ENCODE results near the gene ATF6. TPM values are rescaled to one million over a fixed set of nuclear protein-coding genes. Genes with fewer than 3 reads are reported as not detected.
A peak's percentile ranks its signal among the peaks of the same experiment; 100 is the strongest.

The ATF6 gene
- total and polyA plus RNA-seq, 9 of the 15 experiments (the other 6 are each of a cell fraction or from before 2014, with no cell fraction given) = 11.7 to 32.4 (median 20.4) TPM

DNA sequence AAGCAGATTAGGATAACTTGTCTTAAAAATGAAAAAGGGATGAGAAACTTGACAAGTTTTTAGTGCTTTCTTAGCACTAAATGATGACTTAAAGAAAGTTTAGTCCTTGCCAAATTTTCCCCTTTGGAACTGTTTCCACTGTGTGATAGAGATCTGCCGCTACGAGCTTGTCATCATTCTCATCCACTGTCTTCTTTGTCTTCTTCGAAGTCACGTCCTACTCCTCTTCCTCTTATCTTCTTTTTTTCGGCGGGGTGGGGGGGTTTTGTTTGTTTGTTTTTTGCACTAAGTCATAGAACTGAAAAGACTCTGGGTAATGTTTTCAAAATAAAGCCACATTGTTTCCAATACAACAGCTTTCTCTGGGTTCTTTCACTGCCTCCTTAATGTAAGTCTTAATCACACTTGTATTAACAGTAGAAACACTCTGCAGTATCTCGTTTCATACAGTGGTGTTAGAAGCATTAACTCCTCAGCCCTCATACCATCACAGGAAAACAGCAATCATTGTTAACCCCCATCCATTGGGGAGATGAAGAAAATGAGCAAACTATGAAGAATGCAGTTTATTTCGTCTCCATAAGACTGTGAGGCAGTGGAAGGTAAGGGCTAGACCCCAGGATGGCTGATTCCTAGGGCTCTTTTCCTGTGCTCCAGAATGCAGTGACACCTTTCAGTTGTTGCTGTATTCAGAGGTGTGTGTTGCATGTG lies 175.8 kb downstream of the ATF6 start (continued):
- TF ChIP-seq, protein P1, sequence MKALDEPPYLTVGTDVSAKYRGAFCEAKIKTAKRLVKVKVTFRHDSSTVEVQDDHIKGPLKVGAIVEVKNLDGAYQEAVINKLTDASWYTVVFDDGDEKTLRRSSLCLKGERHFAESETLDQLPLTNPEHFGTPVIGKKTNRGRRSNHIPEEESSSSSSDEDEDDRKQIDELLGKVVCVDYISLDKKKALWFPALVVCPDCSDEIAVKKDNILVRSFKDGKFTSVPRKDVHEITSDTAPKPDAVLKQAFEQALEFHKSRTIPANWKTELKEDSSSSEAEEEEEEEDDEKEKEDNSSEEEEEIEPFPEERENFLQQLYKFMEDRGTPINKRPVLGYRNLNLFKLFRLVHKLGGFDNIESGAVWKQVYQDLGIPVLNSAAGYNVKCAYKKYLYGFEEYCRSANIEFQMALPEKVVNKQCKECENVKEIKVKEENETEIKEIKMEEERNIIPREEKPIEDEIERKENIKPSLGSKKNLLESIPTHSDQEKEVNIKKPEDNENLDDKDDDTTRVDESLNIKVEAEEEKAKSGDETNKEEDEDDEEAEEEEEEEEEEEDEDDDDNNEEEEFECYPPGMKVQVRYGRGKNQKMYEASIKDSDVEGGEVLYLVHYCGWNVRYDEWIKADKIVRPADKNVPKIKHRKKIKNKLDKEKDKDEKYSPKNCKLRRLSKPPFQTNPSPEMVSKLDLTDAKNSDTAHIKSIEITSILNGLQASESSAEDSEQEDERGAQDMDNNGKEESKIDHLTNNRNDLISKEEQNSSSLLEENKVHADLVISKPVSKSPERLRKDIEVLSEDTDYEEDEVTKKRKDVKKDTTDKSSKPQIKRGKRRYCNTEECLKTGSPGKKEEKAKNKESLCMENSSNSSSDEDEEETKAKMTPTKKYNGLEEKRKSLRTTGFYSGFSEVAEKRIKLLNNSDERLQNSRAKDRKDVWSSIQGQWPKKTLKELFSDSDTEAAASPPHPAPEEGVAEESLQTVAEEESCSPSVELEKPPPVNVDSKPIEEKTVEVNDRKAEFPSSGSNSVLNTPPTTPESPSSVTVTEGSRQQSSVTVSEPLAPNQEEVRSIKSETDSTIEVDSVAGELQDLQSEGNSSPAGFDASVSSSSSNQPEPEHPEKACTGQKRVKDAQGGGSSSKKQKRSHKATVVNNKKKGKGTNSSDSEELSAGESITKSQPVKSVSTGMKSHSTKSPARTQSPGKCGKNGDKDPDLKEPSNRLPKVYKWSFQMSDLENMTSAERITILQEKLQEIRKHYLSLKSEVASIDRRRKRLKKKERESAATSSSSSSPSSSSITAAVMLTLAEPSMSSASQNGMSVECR (CRISPR knock-in tag; IDR thresholded peaks at IDR 0.05) = no peak
- TF ChIP-seq FOXJ2 (tag; IDR thresholded peaks at IDR 0.05) (peak; percentile 70; the same call in 1 of the 2 replicates), TAF1 (IDR thresholded peaks at IDR 0.05; ENCODE audit: control insufficient read depth, extremely low read depth, insufficient read depth, low read length, severe bottlenecking) (no peak), RAD51 (IDR thresholded peaks at IDR 0.05; ENCODE audit: borderline replicate concordance, low read depth) (no peak), MXI1 (IDR thresholded peaks at IDR 0.05; ENCODE audit: low read depth, low read length) (no peak), ESRRB (CRISPR knock-in tag; IDR thresholded peaks at IDR 0.05; ENCODE audit: borderline replicate concordance) (no peak), KHSRP (IDR thresholded peaks at IDR 0.05) (no peak), SAFB (IDR thresholded peaks at IDR 0.05; ENCODE audit: borderline replicate concordance, low read depth, low read length) (no peak), MYC (IDR thresholded peaks at IDR 0.05; ENCODE audit: low read depth, low read length) (no peak), MYC (CRISPR knock-in tag; IDR thresholded peaks at IDR 0.05; ENCODE audit: borderline replicate concordance, low read depth) (no peak), RBFOX2 (IDR thresholded peaks at IDR 0.05; ENCODE audit: low read depth, low read length) (no peak), ZNF436 (CRISPR knock-in tag; IDR thresholded peaks at IDR 0.05) (no peak), CXXC5 (CRISPR knock-in tag; IDR thresholded peaks at IDR 0.05) (peak; percentile 30; the same call in 1 of the 2 replicates), CBX8 (IDR thresholded peaks at IDR 0.05; ENCODE audit: borderline replicate concordance, extremely low read depth, low read depth, low read length, poor library complexity, severe bottlenecking) (no peak)
- TF ChIP-seq, protein P2, sequence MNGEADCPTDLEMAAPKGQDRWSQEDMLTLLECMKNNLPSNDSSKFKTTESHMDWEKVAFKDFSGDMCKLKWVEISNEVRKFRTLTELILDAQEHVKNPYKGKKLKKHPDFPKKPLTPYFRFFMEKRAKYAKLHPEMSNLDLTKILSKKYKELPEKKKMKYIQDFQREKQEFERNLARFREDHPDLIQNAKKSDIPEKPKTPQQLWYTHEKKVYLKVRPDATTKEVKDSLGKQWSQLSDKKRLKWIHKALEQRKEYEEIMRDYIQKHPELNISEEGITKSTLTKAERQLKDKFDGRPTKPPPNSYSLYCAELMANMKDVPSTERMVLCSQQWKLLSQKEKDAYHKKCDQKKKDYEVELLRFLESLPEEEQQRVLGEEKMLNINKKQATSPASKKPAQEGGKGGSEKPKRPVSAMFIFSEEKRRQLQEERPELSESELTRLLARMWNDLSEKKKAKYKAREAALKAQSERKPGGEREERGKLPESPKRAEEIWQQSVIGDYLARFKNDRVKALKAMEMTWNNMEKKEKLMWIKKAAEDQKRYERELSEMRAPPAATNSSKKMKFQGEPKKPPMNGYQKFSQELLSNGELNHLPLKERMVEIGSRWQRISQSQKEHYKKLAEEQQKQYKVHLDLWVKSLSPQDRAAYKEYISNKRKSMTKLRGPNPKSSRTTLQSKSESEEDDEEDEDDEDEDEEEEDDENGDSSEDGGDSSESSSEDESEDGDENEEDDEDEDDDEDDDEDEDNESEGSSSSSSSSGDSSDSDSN (IDR thresholded peaks at IDR 0.05; ENCODE audit: borderline replicate concordance in 1 of 2, low read depth in 2 of 2, low read length in 2 of 2) = no peak
- TF ChIP-seq, protein P3, sequence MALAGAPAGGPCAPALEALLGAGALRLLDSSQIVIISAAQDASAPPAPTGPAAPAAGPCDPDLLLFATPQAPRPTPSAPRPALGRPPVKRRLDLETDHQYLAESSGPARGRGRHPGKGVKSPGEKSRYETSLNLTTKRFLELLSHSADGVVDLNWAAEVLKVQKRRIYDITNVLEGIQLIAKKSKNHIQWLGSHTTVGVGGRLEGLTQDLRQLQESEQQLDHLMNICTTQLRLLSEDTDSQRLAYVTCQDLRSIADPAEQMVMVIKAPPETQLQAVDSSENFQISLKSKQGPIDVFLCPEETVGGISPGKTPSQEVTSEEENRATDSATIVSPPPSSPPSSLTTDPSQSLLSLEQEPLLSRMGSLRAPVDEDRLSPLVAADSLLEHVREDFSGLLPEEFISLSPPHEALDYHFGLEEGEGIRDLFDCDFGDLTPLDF (CRISPR knock-in tag; IDR thresholded peaks at IDR 0.05) = no peak
